ENCODE results near the gene TXN. TPM values are rescaled to one million over a fixed set of nuclear protein-coding genes. Genes with fewer than 3 reads are reported as not detected.

TXN gene
- total RNA-seq, 3 donors from 2014 or later (not counting 1 experiment from before 2014, with no cell fraction given): 27.2 to 41.9 (median 36.8) TPM

DNA sequence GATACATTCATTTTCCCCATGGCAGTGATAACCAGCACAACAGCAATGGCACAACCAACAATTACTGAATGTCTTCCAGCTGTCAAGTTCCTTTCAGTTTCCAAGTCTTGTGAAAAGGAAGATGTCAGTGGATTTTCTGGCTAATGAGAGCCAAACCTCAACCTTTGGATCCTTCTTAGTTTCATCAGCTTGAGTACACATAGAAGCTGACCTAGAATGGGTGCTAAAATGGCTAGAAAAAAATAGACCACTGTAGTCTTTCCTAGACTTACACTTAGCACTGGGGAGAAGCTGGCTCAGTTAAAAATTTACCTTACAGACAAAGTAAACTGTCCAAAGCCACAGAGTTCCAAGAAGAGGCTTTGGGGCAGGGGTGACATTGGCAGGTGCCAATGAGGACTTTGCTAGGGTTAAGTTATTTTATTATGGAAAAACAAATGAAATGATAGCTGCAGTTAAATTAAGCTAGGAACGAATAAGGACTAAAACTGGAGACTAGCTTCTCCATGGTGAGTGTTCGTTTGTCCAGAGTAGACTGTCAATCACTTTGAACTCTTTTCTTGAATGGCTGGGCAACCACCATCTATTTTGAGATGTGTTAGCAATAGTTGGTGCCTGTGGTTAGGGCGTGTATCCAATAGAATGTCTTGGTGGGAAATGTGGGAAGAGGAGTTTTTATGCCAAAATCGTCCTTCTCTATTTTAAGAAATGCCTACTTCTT is 25.9 kb upstream of the TXN start:
- no peak for ATAC-seq
- Mint-ChIP-seq H3K36me3 (no peaks in the 10 kb centered on the region), H3K9me3 (no peaks in the 10 kb centered on the region), H3K27me3 (ENCODE audit: low read depth in 2 of 2) (peaks cover 0 to 10% of the 10 kb centered on the region in 2 donors), H3K27ac (no peak overlapping the region), H3K4me1 (no peaks in the 10 kb centered on the region), H3K4me3 (no peak overlapping the region)
- no peak overlapping the region for H3K4me3 ChIP-seq (ENCODE audit: low read length)
- peaks cover 2% of the 10 kb centered on the region for H3K27me3 ChIP-seq (ENCODE audit: control insufficient read depth, insufficient read depth, low read length)
- H3K4me1 ChIP-seq (ENCODE audit: control insufficient read depth, insufficient read depth, low read length): no peaks in the 10 kb centered on the region
- no peak for DNase-seq
- TF ChIP-seq, protein P1, sequence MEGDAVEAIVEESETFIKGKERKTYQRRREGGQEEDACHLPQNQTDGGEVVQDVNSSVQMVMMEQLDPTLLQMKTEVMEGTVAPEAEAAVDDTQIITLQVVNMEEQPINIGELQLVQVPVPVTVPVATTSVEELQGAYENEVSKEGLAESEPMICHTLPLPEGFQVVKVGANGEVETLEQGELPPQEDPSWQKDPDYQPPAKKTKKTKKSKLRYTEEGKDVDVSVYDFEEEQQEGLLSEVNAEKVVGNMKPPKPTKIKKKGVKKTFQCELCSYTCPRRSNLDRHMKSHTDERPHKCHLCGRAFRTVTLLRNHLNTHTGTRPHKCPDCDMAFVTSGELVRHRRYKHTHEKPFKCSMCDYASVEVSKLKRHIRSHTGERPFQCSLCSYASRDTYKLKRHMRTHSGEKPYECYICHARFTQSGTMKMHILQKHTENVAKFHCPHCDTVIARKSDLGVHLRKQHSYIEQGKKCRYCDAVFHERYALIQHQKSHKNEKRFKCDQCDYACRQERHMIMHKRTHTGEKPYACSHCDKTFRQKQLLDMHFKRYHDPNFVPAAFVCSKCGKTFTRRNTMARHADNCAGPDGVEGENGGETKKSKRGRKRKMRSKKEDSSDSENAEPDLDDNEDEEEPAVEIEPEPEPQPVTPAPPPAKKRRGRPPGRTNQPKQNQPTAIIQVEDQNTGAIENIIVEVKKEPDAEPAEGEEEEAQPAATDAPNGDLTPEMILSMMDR (IDR thresholded peaks at IDR 0.05): no peak
- H3K9me3 ChIP-seq (ENCODE audit: control insufficient read depth, insufficient read depth, low read length): no peaks in the 10 kb centered on the region
- WGBS (ENCODE audit: insufficient coverage): 18% methylated on average over 3 of the region's 4 CpGs
- intact Hi-C loops (cut with micrococcal nuclease): loop anchor here (2.0 kb wide), 1 partner anchor 19 kb away; no protein-coding TSS in a partner anchor
- no peak overlapping the region for H3K27ac ChIP-seq (ENCODE audit: low read length)
- no peaks in the 10 kb centered on the region for H3K36me3 ChIP-seq (ENCODE audit: control insufficient read depth, insufficient read depth, low read length)

GRCh38 chr9:110278080-110278707 is 21.9 kb upstream of the TXN start:
- 90% methylated on average over 3 of the region's 3 CpGs for WGBS (ENCODE audit: insufficient coverage)
- Mint-ChIP-seq H3K27ac (no peak overlapping the region), H3K4me1 (no peaks in the 10 kb centered on the region), H3K36me3 (no peaks in the 10 kb centered on the region), H3K4me3 (no peak overlapping the region), H3K27me3 (ENCODE audit: low read depth in 2 of 2) (peaks cover 0 to 8% of the 10 kb centered on the region in 2 donors), H3K9me3 (no peaks in the 10 kb centered on the region)
- no peaks in the 10 kb centered on the region for H3K36me3 ChIP-seq (ENCODE audit: control insufficient read depth, insufficient read depth, low read length)
- H3K27ac ChIP-seq (ENCODE audit: low read length): no peak overlapping the region
- H3K4me1 ChIP-seq (ENCODE audit: control insufficient read depth, insufficient read depth, low read length): no peaks in the 10 kb centered on the region
- no peaks in the 10 kb centered on the region for H3K9me3 ChIP-seq (ENCODE audit: control insufficient read depth, insufficient read depth, low read length)
- intact Hi-C loops (cut with micrococcal nuclease): no loop called here
- H3K27me3 ChIP-seq (ENCODE audit: control insufficient read depth, insufficient read depth, low read length): peaks cover 2% of the 10 kb centered on the region
- H3K4me3 ChIP-seq (ENCODE audit: low read length): no peak overlapping the region
- no peak for DNase-seq
- TF ChIP-seq, protein P1 (IDR thresholded peaks at IDR 0.05): no peak
- no peak for ATAC-seq

DNA sequence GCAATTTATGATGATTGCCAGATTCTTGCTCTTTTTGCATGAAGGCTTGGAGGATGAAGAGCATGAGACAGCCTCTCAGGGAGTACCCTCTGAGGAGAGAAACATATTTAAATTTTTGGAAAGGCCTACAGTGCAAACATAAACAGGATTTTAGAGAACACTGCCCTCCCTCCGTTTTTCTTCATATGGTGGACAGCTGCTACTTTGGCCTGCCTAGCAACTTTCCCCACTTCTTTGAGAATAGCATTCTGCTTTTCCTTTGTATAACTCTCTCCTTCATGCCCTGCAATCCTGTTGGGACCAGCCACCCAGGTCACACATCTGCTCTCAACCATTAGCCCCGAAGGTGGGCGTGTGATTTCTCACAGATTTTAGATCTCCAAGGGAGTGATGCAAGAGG is 20.5 kb upstream of the TXN start:
- Histone ChIP-seq H3K27ac (ENCODE audit: low read length) (no peak overlapping the region), H3K27me3 (ENCODE audit: control insufficient read depth, insufficient read depth, low read length) (no peaks in the 10 kb centered on the region), H3K4me1 (ENCODE audit: control insufficient read depth, insufficient read depth, low read length) (no peaks in the 10 kb centered on the region), H3K9me3 (ENCODE audit: control insufficient read depth, insufficient read depth, low read length) (no peaks in the 10 kb centered on the region), H3K36me3 (ENCODE audit: control insufficient read depth, insufficient read depth, low read length) (no peaks in the 10 kb centered on the region), H3K4me3 (ENCODE audit: low read length) (no peak overlapping the region)
- DNase-seq: no peak
- TF ChIP-seq, protein P1 (IDR thresholded peaks at IDR 0.05): no peak
- no peak overlapping the region for H3K27ac Mint-ChIP-seq
- H3K4me1 Mint-ChIP-seq: no peaks in the 10 kb centered on the region
- peaks cover 0 to 8% of the 10 kb centered on the region in 2 donors for H3K27me3 Mint-ChIP-seq (ENCODE audit: low read depth in 2 of 2)
- H3K4me3 Mint-ChIP-seq: no peak overlapping the region
- intact Hi-C loops (cut with micrococcal nuclease): no loop called here
- no peak for ATAC-seq
- no peaks in the 10 kb centered on the region for H3K36me3 Mint-ChIP-seq
- WGBS (ENCODE audit: insufficient coverage): 91% methylated on average over 3 of the region's 3 CpGs
- H3K9me3 Mint-ChIP-seq: no peaks in the 10 kb centered on the region
